SK-N-SH (cell line): ENCODE data around the gene TRIM7.

Source experiments
- EP300 ChIP-seq, 2 experiments: IDR thresholded peaks; 2 replicates each; pipeline versions ENCODE4 v1.4.0 to v1.6.1; 2012; ENCODE audit warnings: borderline replicate concordance in 1 of 2, low read depth in 1 of 2, low read length in 1 of 2
- FOXM1 ChIP-seq: IDR thresholded peaks from 2 replicates; pipeline ENCODE4 v1.4.0; 2012; ENCODE audit warnings: low read depth, mild to moderate bottlenecking
- NRF1 ChIP-seq: IDR thresholded peaks from 2 replicates; pipeline ENCODE4 v1.6.1; 2012; ENCODE audit warnings: low read depth, mild to moderate bottlenecking, low read length
- POLR2AphosphoS5 ChIP-seq: IDR thresholded peaks from 2 replicates; pipeline ENCODE4 v1.6.1; 2012; ENCODE audit warnings: low read depth, low read length
- RFX5 ChIP-seq: IDR thresholded peaks from 2 replicates; pipeline ENCODE4 v1.6.1; 2012; ENCODE audit warnings: mild to moderate bottlenecking, improper control_type of control experiment, low read length
- RXRA ChIP-seq: IDR thresholded peaks from 2 replicates; pipeline ENCODE4 v1.4.0; 2012; ENCODE audit warnings: low read depth, mild to moderate bottlenecking, borderline replicate concordance
- TAF1 ChIP-seq: IDR thresholded peaks from 2 replicates; pipeline ENCODE4 v1.6.1; 2012; ENCODE audit warnings: low read depth, mild to moderate bottlenecking, low read length, moderate library complexity, borderline replicate concordance
- YY1 ChIP-seq: IDR thresholded peaks from 2 replicates; pipeline ENCODE4 v1.4.0; 2012; ENCODE audit warnings: low read depth, mild to moderate bottlenecking
- TF ChIP-seq, protein P1 (sequence below): fragments of 200-600 bp; sonication (generic); IDR thresholded peaks from 2 replicates; pipeline ENCODE4 v1.6.1; 2017; ENCODE audit warnings: antibody characterized with exemption, mild to moderate bottlenecking, moderate library complexity

DNA sequence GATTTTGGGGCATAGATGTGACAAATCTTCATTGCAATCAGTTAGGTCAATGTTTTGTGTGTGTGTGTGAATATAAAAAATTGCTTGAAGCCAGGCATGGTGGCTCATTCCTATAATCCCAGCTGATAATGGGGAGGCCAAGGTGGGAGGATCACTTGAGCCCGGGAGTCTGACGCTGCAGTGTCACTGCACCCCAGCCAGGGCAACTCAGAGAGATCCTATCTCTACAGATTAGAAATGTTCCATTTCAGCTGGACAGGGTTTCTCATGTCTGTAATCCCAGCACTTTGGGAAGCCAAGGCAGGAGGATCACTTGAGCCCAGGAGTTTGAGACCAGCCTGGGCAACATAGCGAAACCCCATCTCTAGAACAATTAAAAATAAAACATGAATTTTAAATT, 46.1 kb downstream of the TRIM7 start:
- TF ChIP-seq, protein P1, sequence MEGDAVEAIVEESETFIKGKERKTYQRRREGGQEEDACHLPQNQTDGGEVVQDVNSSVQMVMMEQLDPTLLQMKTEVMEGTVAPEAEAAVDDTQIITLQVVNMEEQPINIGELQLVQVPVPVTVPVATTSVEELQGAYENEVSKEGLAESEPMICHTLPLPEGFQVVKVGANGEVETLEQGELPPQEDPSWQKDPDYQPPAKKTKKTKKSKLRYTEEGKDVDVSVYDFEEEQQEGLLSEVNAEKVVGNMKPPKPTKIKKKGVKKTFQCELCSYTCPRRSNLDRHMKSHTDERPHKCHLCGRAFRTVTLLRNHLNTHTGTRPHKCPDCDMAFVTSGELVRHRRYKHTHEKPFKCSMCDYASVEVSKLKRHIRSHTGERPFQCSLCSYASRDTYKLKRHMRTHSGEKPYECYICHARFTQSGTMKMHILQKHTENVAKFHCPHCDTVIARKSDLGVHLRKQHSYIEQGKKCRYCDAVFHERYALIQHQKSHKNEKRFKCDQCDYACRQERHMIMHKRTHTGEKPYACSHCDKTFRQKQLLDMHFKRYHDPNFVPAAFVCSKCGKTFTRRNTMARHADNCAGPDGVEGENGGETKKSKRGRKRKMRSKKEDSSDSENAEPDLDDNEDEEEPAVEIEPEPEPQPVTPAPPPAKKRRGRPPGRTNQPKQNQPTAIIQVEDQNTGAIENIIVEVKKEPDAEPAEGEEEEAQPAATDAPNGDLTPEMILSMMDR, result no peak
- TF ChIP-seq TAF1 (no peak), POLR2AphosphoS5 (no peak), EP300 (IDR thresholded peaks at IDR 0.05; ENCODE audit: borderline replicate concordance in 1 of 2, low read depth in 1 of 2, low read length in 1 of 2) (no peak), RFX5 (no peak), RXRA (no peak), YY1 (no peak), NRF1 (no peak), FOXM1 (no peak)
